DMS 273 treated with DMSO at 0.1 percent for 48 hours (cell line): ENCODE data around the gene KRTAP1-5.
A peak's percentile ranks its signal among the peaks of the same experiment; 100 is the strongest.
"Not testable (repeated sequence)": the region's sequence is repeated elsewhere in the genome, so short reads cannot be mapped to it uniquely, and the experiment has no call there.

ENCODE experiments used
- DNase-seq: peaks from one replicate; lab custom pipeline; 2025; lab: John Stamatoyannopoulos, UW

The KRTAP1-5 gene

DNA sequence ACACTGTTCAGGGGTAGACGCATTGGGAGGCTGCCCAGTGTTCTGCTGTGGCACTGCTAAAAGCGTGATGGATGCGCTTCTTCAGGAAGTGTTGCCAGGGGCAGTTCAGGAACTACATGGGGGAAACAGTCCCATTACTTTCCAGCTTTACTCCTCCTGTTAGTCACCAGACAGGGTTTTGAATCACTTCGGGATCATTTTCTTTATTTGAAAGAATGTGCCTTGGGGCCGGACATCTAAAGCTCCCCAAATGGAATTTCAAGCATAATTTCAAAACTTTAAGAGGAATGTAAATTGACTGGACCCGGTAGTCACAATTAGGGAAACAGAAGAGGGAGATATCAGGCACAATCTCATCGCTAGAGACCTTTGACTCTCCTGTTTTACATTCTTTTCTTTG, 21.4 kb upstream of the KRTAP1-5 start:
- DNase-seq, result no peak

DNA sequence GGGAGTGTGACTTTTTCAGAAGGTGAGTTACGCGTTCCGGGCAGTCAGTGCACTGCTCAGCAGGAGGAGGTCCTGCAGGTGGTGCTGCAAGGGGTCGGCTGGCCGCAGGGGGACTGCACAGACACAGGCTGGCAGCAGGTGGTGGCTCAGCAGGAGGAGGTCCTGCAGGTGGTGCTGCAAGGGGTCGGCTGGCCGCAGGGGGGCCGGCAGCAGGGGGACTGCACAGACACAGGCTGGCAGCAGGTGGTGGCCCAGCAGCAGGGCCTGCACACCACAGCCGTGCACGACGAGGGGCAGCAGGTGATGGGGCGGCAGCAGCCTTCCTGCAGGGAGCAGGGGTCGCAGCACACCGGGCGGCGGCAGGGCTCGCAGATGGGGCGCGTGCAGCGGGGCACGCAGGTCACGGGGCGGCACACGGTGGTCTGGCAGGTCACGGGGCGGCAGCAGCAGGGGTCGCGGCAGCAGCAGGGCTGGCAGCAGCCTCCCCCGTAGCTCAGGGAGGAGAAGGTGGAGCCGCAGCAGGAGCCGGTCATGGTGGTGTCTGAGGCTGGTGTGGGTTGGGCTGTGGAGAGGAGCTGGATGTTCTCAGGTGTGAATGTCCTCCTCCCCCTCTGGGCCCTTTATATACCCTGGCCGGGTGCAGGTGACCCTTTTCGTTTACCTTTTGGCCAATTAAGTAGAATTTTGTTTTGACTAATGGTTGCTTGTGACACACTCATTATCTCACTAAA, 19.9 kb upstream of the KRTAP1-5 start, which contains the start of gene KRTAP2-1:
Gene KRTAP2-1 (minus strand): TSS at position 582 of the 731 bp plus-strand sequence. CDS start 49 bp downstream, at position 533.
- not testable (repeated sequence) for DNase-seq

DNA sequence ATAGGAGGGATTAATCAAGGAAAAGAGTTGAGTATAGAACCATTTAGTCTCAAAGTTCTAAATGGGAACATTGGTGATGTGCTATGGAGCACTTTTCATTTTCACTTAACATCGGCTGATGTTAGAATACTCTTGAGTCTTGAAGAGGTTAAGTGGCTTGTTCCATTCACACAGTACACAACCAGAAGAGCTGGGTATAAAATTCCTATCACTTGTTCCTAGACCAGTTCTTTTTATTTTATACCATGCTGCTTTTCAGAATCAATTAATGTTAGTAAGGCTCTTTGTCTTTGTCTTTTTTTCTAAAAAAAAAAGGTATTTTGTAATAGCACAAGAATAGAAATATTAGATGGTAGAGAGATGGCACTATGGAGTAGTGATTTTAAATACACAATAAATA, 15.9 kb upstream of the KRTAP1-5 start:
- no peak for DNase-seq

DNA sequence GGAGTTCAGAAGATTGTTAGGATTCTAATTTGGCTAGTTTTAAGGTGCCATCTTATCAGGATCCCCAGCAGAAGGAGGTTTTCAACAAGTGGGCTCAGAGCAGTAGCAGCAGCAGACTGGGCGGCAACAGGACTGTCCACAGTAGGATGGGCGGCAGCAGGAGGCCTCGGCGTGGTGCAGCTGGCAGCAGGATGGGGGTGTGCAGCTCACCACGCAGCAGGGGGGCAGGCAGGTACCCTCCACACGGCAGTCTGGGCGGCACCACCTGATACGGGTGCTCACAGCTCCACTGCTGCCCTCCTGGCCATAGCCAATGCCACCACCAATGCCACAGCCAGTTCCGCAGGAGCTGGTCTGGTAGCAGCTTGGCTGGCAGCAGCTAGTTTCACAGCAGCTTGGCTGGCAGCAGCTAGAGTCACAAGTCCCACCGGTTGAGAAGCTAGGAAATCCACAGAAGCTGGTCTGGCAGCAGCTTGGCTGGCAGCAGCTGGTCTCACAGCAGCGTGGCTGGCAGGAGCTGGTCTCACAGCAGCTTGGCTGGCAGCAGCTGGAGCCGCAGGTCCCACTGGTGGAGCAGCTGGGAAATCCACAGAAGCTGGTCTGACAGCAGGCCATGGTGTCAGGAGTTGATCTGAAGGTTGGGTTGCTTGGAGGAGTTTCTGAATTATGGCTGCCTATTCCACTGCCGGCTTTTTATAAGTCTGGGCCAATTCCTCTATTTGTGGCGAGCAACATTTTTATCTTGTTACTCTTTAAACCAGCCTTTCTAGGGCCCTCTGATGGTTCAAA, 14.0 kb upstream of the KRTAP1-5 start, which contains the start of gene KRTAP1-1:
Gene KRTAP1-1 (minus strand): TSS at position 668 of the 789 bp plus-strand sequence. CDS start 53 bp downstream, at position 615.
- DNase-seq, result peak; percentile 56

DNA sequence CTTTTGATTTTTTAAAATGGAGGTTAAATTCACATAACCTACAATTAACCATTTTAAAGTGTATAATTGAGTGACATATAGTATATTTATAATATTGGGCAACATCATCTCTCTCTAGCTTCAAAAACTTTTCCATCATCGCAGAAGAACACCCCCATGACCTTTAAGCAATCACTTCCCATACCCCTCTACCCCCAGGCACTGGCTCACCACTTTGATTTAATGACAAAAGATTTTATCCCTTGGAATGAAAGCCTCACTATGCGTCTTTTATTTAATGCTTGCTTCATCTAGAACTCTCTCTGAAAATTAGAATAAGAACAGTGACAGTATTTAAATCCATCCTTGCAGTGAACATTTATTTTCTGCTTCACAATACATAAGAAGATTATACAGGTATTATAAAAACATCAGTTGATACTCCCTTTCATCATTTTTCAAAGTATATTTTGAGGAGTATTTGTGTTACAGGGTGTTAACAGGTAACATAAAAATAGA, 10.9 kb upstream of the KRTAP1-5 start:
- DNase-seq, result no peak

DNA sequence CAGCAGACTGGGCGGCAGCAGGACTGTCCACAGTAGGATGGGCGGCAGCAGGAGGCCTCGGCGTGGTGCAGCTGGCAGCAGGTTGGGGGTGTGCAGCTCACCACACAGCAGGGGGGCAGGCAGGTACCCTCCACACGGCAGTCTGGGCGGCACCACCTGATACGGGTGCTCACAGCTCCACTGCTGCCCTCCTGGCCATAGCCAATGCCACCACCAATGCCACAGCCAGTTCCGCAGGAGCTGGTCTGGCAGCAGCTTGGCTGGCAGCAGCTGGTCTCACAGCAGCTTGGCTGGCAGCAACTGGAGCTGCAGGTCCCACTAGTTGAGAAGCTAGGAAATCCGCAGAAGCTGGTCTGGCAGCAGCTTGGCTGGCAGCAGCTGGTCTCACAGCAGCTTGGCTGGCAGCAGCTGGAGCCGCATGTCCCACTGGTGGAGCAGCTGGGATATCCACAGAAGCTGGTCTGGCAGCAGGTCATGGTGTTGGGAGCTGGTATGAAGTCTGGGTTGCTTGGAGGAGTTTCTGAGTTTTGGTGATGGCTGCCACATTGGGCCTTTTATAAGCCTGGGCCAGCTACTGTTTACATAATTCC, 7.4 kb upstream of the KRTAP1-5 start, which contains the start of gene KRTAP1-3:
Gene KRTAP1-3 (minus strand): TSS at position 529 of the 590 bp plus-strand sequence. CDS start 53 bp downstream, at position 476.
- DNase-seq, result peak; percentile 39

DNA sequence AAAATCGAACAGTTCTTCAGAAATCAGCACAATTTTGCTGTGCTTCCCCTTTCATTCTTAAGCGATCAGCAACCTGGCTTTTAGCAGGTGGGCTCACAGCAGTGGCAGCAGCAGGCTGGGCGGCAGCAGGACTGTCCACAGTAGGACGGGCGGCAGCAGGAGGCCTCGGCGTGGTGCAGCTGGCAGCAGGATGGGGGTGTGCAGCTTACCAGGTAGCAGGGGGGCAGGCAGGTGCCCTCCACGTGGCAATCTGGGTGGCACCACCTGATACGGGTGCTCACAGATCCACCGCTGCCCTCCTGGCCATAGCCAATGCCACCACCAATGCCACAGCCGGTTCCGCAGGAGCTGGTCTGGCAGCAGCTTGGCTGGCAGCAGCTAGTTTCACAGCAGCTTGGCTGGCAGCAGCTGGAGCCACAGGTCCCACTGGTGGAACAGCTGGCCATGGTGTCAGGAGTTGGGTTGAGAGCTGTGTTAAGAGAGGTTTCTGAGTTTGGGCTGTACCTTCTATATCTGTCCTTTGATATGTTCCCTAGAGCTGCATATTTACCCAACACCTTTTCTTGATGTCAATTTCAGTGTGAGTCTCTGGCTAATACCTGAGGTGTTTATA, 2.7 kb upstream of the KRTAP1-5 start, which contains the start of gene KRTAP1-4:
Gene KRTAP1-4 (minus strand): TSS at position 563 of the 613 bp plus-strand sequence. CDS start 117 bp downstream, at position 446.
- no peak for DNase-seq

DNA sequence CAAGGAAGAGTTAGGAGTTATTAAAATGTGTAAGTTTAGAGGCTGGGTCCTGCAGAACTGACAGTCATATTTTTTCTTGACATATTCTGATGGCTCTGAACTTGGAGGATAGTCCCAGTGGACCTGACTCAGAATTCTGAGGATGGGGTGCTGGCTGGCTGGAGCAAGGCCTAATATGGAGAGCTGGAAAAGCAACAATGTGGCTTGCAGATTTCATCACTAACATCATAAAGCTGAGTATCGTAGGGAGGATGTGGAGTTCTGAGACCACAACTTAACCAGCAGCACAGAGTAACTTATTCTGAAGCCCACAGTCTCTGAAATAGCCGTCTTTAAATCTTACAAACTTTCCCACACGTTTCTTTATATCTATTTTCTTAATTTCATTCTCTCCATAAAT, 2.3 kb downstream of the KRTAP1-5 start:
- no peak for DNase-seq

DNA sequence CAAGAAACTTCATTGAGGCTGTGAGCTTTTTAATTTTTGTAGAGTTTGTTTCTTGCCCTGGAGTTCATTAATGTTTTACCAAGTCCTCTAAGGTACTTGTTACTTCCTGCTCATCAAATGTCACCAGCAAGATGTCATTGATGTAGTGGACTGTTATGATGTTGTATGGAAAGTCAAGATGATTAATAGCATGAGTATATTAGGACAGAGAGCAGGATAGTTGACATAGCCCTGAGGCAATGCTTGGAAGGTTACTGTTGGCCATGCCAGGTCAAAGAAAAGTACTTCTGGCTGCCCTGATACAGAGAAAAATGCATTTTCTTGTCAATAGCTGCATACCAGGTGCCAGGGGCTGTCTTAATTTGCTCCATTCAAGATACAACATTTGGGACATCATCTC, 6.7 kb downstream of the KRTAP1-5 start:
- DNase-seq, result no peak

DNA sequence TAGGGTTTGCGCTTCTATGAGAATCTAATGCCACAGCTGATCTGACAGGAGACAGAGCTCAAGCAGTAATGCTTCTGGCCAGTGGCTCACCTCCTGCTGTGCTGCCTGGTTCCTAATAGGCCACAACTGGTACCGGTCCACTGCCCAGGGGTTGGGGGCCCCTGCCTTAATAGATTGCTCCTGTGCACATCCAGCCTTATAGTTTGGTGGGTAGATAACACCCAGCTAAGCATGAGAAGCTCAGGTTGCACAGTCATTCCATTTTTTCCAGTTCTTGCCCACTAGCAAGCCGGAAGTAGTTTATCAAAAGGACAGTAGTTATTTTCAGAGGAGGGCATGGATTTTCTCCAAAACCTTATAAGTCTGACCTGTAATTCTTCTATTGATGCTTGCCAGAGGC, 7.6 kb downstream of the KRTAP1-5 start:
- DNase-seq, result no peak

DNA sequence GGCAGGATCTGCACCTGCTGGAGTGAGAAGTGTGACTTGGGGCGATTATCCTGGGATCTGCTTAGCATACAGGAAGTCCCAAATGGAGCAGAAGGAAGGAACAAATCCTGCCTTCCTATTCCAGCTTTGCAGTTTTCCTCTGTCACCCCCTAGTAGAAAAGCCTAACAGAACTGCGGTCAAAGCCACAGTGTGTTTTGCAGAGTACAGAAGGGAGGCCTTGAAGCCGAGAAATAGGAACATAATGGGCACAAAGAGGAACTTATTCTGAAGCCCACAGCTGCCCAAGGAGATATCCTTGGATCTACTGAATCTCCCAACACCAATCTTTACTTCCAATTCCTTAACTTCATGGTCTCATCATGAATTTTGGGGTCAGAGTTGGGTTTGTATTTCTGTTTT, 8.5 kb downstream of the KRTAP1-5 start:
- DNase-seq, result no peak

DNA sequence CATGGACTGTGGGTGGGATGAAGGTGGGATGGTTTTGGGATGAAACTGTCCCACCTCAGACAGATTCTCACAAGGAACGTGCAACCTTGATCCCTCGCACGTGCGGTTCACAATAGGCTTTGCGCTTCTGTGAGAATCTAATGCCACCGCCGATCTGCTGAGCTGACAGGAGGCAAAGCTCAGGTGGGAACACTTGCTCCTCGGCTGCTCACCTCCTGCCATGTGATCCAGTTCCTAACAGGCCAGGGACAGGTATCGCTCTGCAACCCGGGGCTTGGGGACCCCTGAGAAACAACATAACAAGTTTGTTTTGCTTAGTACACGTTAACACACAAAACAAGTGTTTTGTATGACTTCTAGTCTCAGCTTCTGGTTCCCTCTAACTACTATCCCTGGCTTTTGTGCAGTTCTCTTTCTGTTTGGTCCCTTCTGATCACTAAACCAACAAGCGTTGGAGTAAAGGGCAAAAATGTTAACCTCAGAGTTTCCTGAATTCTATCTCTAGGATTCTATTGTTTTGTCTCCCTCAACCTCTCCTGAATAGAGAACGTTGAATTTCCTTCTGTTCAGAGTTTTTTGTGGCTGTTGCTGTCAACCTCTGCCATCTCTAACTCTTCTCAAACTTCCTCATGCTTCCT, 10.3 kb downstream of the KRTAP1-5 start:
- DNase-seq, result no peak

DNA sequence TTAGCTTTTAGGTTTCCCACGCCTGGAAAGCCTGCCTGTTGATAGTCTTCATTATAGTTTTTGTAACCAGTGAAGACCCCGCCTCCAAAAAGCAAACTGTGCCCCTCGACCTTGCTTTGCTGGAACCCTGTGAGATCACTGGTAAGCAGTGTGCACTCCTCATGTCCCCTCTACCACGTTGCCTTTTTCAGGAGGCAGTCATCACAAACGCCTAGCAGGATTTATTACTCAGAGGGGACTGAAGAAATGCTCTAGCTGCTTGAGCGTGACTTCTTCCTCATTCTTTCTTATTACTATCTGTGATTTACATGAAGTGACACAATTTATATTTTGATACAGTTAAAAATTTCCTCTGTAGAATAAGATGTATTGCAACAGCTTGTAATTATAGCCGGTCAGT, 11.6 kb downstream of the KRTAP1-5 start:
- DNase-seq, result no peak

DNA sequence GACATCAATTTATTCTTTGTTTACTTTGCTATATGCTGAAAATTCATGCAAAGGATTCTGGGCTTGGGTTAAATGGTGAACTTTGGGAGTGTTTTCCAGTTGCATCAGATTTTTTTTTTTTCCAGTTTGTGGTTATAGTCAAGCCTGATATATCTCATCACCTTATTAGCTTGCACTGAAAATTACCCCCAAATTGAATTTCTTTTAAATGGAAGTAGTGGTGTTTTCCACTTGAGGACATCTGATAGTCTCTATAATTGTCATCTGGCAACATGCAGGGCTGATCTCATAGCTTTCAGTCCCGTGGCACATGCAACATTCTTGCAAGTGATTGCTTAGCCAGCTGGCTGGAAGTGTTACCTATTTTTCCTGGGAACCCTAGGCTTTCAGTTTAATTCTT, 13.4 kb downstream of the KRTAP1-5 start:
- no peak for DNase-seq

DNA sequence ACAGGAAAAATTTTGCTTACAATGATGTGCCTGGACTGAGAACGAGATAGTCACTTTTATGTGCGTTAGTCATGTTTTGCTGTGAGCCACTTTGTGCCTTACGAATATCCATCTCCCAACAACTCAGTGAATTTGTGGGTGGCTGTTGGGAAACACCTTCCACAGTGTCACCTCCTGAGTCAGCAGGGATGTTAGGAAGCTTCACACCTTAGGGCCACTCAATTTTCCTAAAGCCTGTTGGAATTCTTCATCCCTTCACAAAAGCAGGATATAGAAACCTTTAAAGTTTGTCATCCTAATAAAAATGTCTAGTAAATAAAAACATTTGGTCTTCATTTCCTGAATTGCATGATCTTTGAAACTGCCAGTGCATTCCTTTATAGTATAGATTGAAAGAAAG, 13.8 kb downstream of the KRTAP1-5 start:
- no peak for DNase-seq

DNA sequence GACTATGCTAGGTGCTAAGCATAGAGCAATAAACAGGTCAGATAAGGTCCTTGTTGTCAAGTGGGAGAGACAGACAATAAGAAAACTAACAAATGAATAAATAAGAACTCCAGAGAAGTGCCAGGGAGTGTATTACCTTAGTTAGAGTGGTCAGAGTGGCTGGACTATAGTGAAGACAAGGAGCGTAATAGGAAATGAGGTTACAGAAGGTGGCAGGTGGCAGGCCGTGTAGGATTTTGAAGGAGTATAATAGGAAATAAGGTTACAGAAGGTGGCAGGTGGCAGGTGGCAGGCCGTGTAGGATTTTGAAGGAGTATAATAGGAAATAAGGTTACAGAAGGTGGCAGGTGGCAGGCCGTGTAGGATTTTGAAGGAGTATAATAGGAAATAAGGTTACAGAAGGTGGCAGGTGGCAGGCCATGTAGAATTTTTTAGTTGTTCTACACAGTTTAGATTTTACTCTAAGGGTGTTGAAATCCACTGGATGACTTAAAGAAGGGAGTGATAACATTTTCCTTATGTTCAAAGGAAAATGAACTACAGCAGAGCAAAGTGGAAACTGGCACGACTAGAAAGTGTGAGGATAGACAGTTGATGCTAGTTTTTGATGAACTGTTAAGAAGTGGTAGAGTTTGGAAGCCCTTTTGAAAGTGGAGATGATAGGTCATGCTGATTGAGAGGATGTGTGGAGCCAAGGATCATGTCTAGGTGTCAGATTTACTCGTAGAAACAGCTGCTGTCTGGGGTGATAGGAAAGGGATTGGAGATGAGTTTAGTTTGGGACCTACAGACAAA, 14.5 kb downstream of the KRTAP1-5 start:
- DNase-seq, result no peak

DNA sequence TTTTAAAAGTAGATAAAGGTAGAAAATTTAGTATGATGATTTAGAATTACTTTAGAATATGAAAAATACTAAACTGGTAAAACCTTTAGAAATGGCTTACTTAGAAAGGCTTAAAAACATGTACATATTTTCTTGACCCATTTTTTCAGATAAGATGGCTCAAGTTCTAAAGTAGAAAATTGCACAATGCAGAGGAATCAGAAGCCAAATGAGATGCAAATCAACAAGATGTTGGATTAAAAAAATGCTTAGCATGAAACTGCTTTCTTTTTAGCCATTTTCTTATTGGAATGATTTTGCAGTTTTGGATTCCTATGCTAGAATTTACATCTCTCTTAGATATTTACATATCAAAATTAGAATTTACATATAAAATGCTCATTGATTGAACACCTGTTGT, 16.6 kb downstream of the KRTAP1-5 start:
- no peak for DNase-seq

DNA sequence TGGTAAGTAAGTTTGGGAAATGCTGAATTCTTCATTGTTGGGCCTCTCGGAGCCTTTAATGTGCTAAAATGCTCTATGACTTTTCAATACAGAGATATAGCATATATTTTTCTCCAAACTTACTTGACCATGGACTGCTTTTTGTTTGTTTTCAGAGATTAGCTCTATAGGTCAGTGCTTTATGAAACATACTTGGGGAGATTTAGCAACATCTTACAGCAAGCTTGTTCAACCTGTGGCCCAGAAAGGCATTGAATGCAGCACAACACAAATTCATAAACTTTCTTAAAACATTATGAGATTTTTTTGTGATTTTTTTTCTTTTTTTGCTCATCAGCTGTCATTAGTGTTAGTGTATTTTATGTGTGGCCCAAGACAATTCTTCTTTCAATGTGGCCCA, 17.1 kb downstream of the KRTAP1-5 start:
- no peak for DNase-seq

DNA sequence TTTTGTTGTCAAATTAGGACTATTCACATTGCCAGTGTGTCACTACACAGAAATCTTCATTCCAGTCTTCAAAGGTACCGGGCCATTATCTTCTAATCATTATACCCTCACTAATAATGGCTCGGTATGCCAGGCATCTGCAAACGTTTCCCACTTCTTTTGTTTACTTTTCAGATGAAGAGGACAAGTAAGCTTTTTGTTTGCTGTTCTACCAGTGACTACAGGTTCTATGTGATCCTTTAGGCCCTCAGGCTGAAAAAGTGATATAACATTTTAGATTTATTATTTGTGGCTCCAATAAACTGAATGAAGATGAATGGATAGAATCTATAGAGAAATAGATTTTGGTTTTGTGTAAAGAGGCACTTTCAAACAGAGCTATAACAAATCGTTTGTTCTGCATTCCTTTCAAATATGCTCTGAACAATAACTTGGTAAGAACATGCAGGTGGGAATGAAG, 17.7 kb downstream of the KRTAP1-5 start:
- no peak for DNase-seq

DNA sequence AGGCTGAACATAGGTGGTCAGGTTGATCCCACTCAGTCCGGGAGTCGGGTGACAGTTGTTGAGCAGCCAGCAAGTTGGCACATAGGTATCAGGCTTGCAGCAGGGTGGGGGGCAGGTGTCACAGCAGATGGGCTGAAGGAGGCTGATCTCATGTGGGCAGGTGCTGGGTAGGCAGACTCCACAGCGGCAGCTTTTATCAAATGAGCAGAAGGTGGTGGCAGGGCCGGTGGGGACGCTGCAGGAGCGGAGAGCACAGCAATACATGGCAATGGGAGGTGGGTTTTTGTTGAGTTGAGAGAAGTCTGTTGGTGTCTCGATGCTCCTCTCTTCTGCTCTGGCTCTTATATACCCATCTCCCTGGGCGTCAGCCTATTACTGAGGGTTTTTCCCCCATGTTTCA, 18.2 kb downstream of the KRTAP1-5 start, which contains the start of gene KRTAP3-1:
Gene KRTAP3-1 (minus strand): TSS at position 318 of the 400 bp plus-strand sequence. CDS start 54 bp downstream, at position 264.
- no peak for DNase-seq
